ENCODE results near the gene AKT1S1.
"Not testable (repeated sequence)": the region's sequence is repeated elsewhere in the genome, so short reads cannot be mapped to it uniquely, and the experiment has no call there.

The AKT1S1 gene

DNA sequence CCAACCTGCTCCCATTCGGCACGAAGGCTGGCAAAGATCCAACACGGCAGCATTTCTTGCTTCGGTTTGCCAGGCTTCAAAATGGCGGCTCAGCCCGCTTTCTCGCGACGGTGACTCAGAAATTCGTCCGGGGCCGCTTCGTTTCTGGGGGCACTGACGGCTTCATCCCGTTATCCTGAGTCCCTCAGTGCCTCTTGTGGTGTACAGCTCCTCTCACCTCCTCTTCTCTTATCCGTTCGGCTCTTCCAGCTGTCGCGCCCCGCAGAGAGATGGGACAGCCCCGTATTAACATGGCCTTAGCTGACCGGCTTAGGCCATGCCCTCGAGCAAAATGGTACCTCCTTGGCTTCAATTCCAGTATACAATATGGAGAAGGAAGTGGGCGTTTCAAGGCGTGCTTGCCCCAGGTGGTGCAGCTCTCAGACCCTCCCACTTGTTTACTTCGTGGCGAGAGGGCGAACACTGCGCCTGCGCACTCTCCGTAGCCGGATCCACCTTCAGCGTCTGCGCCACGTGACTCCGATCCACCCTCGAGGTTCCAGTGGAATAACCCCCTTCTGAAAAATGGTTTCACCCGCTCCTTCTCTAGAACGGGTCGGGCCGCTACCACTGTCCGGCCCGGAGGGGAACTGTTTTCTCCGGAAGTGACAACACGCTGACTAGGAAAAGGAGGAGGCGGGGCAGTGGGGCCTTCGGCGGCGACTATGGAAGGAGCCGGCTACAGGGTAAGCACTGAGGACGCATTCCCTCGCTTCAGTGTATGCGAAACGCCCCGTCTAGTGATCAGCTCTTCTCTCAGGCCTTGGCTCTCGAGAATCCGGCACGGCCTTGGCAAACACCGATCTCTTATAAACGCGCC, at the start of gene AKT1S1, which contains the start of gene TBC1D17:
TSS of gene AKT1S1 (minus strand) at position 336 of the 859 bp plus-strand sequence. CDS start 4,060 bp downstream, outside the sequence.
TSS of gene TBC1D17 (plus strand) at position 683 of the 859 bp plus-strand sequence. CDS start at position 705, 22 bp downstream.
- peak; percentile 100 for DNase-seq (ENCODE audit: low spot score)

DNA sequence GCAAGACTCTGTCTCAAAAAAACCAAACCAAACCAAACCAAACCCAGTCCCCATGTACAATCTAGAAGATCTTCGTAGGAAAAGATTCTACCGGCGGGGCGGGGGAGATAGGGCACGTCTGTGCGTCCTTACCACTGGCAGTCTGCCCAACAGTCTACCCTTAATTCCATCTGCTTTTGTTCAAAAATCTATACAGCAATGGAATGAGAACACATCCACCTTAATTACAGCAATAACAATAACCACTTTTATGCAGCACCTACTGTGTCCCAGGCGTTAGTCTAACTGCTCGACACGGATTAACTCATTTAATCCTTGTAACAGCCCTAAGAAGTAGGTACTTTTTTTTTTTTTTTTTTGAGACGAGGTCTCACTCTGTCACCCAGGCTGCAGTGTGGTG, 49.4 kb upstream of the AKT1S1 start:
- no peak for DNase-seq (ENCODE audit: low spot score)

DNA sequence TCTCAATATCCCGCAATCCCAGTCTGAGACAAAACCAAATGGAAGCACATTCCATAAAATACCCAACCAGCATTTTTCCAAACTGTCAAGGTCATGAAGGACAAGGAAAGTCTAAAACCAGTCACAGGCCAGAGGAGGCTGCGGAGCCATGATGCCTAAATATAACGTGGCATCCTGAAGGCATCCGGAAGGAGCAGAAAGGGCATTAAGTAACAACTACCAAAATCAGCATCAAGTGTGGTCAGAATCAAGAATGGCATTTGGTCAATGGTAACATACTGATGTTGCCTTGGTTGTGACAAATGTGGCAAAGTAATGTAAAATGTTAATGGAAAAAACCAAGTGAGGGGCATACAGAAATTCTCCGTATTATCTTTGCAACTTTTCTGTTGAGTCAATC, 48.3 kb upstream of the AKT1S1 start:
- DNase-seq (ENCODE audit: low spot score) = no peak

GRCh38 chr19:49924881-49925210, 47.7 kb upstream of the AKT1S1 start:
- DNase-seq (ENCODE audit: low spot score) = not testable (repeated sequence)

DNA sequence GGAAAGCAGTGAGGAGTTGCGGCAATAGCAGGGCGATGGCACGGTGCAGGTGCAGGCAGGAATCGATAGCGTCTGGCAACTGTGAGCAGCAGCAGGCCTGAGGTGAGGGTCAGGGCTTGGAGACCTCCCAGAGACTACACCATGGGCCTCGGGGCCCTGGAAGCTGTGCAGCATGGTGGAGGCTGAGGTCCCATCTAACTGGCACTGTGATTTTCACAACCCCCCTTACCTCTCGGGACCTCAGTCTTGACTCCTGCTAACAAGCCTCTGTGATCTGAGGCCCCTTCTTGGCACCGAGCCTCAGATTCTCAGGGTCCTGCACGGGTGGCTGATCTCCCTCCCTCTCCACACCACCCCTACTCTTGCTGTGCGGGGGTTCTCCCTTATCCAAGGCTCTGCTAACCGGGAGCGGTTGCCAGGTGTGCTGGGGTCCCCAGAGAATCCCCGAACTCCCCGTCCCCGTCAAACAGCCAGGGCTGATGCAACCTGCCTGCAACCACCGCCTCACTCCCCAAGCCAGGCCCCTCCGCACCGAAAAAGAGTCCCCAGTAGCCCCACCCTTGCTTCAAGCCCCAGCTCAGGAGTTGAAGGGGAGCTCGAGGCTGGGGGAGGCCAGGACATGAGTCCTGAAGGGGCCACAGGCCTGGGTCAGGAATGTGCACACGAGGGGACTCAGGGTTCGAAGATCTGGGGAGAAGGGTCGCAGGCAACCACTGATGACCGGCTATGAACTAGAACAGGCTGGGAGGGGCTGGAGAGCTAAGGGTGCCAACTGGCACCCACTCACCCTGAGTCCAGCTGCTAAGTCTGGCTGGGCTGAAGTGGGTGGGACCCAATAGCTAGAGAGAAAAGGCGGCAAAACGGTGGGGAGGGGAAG, 47.1 kb upstream of the AKT1S1 start:
- DNase-seq (ENCODE audit: low spot score) = no peak

DNA sequence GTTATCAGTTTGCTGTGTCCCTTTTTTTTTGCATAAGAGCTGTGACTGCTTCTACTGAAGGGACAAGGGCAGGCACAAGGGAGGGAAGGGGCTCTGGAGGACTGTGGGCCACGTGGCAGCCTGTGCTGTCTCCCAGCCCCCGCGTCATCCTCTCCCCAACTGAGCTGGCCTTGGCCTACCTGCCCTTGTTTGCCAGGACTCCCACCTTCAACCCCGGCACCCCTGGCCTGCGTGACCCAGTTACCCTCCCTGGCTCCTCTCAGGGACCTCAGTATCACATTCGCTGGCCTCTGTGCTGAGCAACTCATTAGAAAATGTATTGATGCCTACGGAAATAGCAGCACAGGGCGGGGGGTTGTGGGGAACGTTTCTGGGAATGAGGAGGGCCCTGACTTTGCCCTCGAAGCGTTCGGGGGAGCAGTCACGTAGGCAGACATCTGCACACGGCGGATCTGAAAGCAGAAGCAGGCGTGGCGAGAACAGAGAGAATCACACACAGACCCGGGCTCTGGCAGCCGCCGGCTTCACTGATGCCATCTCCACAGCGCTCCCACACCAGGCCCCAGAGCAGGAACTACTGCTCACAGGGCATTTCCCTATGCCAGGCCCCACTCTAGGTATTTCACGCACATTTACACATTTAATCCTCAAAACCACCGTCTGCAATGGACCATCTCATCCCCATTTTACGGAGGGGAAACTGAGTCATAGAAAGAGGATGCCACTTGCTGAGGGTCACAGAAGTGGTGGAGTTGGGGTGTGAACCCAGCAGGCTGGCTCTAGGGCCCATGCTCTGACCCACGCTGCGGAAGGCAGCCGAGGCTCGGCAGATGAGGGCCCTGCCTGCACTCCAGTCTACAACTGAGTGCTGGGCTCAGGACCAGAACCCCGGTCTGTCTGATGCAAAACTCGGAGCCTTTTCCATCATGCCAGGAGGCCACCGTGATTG, 46.2 kb upstream of the AKT1S1 start:
- no peak for DNase-seq (ENCODE audit: low spot score)

DNA sequence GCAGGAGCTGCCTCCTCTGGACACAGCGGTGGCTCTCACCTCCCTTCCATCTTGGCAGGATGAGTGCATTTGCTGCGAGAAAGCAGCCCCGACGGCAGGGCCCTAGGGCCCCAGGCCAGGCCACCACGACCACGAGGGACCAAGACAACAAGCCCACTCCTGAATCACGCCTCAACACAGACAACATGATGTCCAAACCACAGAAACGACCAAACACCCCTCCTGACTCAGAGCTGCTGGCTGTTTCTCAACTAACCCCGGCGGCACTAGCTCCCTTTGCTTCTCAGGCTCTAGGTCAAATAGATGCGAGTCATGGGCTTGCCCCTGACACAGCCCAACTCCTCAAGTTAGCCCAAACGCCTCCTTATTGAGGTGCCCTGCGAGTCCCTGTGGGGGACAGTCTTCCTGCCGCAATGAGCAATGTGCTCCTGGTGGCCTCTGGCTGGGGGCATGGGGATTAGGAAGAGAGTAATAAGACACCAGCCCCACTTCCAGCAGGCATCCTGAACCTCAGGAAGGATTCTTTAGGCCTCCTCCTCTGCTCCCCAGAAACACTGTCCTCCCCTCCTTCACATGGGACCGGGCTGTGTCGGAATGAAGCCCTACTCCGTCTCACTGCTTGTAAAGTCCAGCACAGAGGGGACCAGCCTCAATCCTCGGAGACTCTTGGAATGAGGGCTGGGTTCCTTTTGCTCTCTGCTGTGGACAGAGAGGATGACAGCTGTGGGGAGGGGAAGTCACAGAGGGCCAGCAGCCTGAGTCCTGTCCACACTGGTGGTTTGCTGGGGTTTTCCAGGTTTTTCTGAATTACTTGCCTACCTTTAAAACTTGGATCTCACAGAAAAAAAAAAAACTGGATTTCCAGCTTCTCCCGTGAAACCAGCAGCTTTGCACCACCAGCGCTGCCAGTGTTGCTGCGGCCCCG, 45.0 kb upstream of the AKT1S1 start:
- peak; percentile 65 for DNase-seq (ENCODE audit: low spot score)

GRCh38 chr19:49920624-49921363, 43.6 kb upstream of the AKT1S1 start:
- DNase-seq (ENCODE audit: low spot score) = no peak

- DNase-seq (ENCODE audit: low spot score) = no peak
These were observed 40.9 kb upstream of the AKT1S1 start for GRCh38 chr19:49918089-49918488.

DNA sequence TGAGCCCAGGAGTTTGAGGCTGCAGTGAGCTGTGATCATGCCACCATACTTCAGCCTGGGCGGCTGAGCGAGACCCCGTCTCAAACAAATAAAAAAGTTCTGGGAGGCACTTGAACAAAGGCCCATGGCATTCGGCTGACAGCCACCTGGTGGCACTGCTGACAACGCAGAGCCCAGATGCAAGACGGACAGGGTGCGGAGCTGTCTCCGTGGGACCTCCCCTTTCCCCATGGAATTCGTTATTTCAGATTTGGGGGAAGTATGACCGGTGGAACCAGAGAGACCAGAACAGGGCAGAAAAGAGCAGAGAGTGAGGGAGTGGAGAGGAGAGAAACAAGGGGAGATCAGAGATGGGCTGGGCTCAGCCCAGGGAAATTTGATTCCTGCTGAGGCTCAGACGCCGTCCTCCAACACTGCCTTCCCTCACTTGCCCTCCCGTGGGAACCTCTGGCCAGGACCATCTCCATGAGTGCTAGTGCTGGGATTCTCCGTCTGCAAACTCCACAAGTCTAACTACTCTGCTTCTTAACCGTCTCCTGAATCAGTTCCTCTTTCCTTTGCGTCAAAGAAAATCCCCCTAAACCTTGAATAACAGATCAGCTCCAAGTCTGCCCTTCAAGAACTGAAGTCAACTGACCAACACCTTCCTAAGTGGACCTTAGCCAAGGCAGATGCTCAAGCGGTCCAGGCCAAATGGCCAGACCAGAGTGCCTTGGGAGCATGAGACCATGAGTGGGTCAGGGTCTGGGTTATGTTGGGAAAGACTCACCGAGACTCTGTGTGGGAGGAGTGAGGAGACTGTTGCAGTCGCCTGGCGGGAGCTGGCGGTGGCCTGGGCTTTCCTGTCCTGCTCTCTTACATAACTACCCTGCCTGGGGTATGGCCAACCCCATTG, 39.9 kb upstream of the AKT1S1 start:
- no peak for DNase-seq (ENCODE audit: low spot score)

- DNase-seq (ENCODE audit: low spot score) = no peak
These were observed 38.1 kb upstream of the AKT1S1 start for GRCh38 chr19:49915271-49915670.

GRCh38 chr19:49913720-49914119, 36.6 kb upstream of the AKT1S1 start:
- no peak for DNase-seq (ENCODE audit: low spot score)

- no peak for DNase-seq (ENCODE audit: low spot score)
These were observed 36.0 kb upstream of the AKT1S1 start for GRCh38 chr19:49912965-49913685.

- no peak for DNase-seq (ENCODE audit: low spot score)
These were observed 34.4 kb upstream of the AKT1S1 start for GRCh38 chr19:49911381-49912145.

- no peak for DNase-seq (ENCODE audit: low spot score)
These were observed 33.0 kb upstream of the AKT1S1 start for GRCh38 chr19:49910179-49910578.

- DNase-seq (ENCODE audit: low spot score) = no peak
These were observed 31.6 kb upstream of the AKT1S1 start for GRCh38 chr19:49908480-49909420.
